Right lobe of liver (tissue), 6 donors: ENCODE data around the gene FHIT. TPM values are rescaled to one million over a fixed set of nuclear protein-coding genes. Genes with fewer than 3 reads are reported as not detected.

Experiments used
- ATAC-seq, 4 donors: fragments of 200-7000 bp; cut with Tn5 transposase; one replicate each; pipeline ENCODE4 v1.9.1; 2020; ENCODE audit warnings: mild to moderate bottlenecking in 4 of 4, moderate library complexity in 4 of 4
- DNase-seq, 3 donors: peaks; one replicate each; pipeline ENCODE4 v3.0.0-alpha.2; 2020
- H3K27ac ChIP-seq, 3 donors: fragments of 200-600 bp; one replicate each; pipeline ENCODE4 v1.8.0; 2022
- H3K27me3 ChIP-seq, 2 donors: fragments of 200-600 bp; one replicate each; pipeline ENCODE4 v1.8.0; 2022
- H3K36me3 ChIP-seq, 4 donors: fragments of 200-600 bp; sonication (generic) in 1 of 4; one replicate each; pipeline versions ENCODE4 v1.5.1 to v1.8.0; 2017 to 2022; ENCODE audit warnings: control low read depth in 1 of 4
- H3K4me1 ChIP-seq, 4 donors: fragments of 200-600 bp; sonication (generic) in 1 of 4; one replicate each; pipeline versions ENCODE4 v1.5.1 to v1.8.0; 2017 to 2022; ENCODE audit warnings: control low read depth in 1 of 4
- H3K4me3 ChIP-seq, 3 donors: fragments of 200-600 bp; one replicate each; pipeline ENCODE4 v1.8.0; 2022
- H3K9me3 ChIP-seq, 4 donors: fragments of 200-600 bp; sonication (generic) in 1 of 4; one replicate each; pipeline versions ENCODE4 v1.5.1 to v1.8.0; 2017 to 2022; ENCODE audit warnings: control low read depth in 1 of 4
- POLR2A ChIP-seq: fragments of 450-650 bp; IDR thresholded peaks from one replicate; pipeline ENCODE4 v1.6.1; 2017; ENCODE audit warnings: antibody characterized with exemption, mild to moderate bottlenecking
- WGBS: methylation state at CpG from one replicate; pipeline ENCODE4 v1.1.6; 2018; ENCODE audit warnings: low coverage, low lambda C conversion rate; ENCODE audit not compliant: insufficient coverage; ENCODE audit errors: missing lambda C conversion rate; 5-methylcytosine and 5-hydroxymethylcytosine counted together
- intact Hi-C, 2 donors: fragments of 100-400 bp; cut with DNase I; formaldehyde crosslinking; loops; one replicate each; pipeline versions ENCODE4 v1.11.2 to v1.14.1; 2022
- total RNA-seq, 6 experiments: library from RNA; depleted of rRNA in 2 of 6; stranded (reverse); fragments of >200 nt in 2 of 6; fragmentation: NEBNext Ultra II Directional in 3 of 6; extraction: Animal tissue kit (Norgen Biotek cat#: 25700) in 3 of 6; gene quantifications; one replicate each; pipeline versions ENCODE4 v1.1.0 to v1.2.4, GENCODE V29; 2016 to 2023
- TF ChIP-seq, protein P1 (sequence below), 4 donors: fragments of 200-600 bp in 3 of 4; fragments of 450-650 bp in 1 of 4; IDR thresholded peaks; one replicate each; pipeline versions ENCODE4 v1.5.1 to v1.8.0; 2016 to 2022; ENCODE audit warnings: antibody characterized with exemption in 4 of 4, mild to moderate bottlenecking in 2 of 4
- donor health status: DM: no; HTN: yes; CAD: no.
- donor health status: DM: no; HTN: no; CAD: no.
- donor health status: DM: no; HTN: no; CAD: no.
- donor health status: DM: no; HTN: yes; CAD: no.
- donor health status: DM: no; HTN: yes; CAD: no.

The FHIT gene
- total RNA-seq, 6 experiments from 2014 or later = 6.6 to 11.2 (median 8.0) TPM

DNA sequence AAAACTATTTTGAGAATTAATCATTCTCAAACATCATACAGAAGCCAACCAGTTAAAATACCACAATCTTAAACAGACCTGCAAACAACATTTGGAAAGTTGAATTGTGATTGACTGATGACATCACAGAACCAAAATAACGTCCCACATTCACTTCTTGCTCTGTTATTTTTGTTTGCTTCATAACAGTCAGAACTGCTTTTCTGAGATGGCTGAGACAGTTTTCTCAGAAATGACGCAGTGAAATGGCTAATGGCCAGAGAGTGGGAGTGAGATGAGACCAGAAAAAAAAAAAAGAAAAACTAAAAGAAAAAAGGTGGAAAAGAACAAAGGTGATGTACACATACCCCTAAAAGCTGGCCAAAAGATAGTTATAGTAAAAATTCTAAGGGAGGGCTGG is 1061.2 kb downstream of the FHIT start:
- WGBS = 54% methylated on average over 2 of the region's 2 CpGs
- no peak for DNase-seq
- no peak for ATAC-seq
- H3K27ac ChIP-seq = no peak overlapping the region
- H3K9me3 ChIP-seq = no peaks in the 10 kb centered on the region
- no peak overlapping the region for H3K4me3 ChIP-seq
- intact Hi-C loops = no loop called here
- H3K4me1 ChIP-seq = no peaks in the 10 kb centered on the region
- H3K36me3 ChIP-seq = no peaks in the 10 kb centered on the region
- no peaks in the 10 kb centered on the region for H3K27me3 ChIP-seq
- no peak for TF ChIP-seq POLR2A
- TF ChIP-seq, protein P1, sequence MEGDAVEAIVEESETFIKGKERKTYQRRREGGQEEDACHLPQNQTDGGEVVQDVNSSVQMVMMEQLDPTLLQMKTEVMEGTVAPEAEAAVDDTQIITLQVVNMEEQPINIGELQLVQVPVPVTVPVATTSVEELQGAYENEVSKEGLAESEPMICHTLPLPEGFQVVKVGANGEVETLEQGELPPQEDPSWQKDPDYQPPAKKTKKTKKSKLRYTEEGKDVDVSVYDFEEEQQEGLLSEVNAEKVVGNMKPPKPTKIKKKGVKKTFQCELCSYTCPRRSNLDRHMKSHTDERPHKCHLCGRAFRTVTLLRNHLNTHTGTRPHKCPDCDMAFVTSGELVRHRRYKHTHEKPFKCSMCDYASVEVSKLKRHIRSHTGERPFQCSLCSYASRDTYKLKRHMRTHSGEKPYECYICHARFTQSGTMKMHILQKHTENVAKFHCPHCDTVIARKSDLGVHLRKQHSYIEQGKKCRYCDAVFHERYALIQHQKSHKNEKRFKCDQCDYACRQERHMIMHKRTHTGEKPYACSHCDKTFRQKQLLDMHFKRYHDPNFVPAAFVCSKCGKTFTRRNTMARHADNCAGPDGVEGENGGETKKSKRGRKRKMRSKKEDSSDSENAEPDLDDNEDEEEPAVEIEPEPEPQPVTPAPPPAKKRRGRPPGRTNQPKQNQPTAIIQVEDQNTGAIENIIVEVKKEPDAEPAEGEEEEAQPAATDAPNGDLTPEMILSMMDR (IDR thresholded peaks at IDR 0.05) = no peak

DNA sequence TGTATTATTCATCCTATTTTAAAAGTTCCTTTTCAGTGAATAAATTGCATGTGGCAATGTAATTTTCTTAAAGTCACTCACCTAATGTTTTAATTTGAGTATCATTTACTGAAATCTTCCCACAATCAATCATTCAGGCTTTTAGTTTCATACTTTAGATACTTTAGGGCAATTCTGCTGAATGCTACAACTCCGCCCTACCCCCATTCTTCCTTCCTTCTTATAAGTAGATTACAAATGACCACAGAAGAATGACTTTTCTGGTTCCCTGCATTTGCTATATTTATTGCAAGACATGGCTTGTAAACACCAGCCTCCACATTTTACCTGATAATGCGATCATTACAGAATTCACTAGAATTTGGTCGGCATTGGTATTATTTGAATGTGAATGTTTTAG is 1061.9 kb downstream of the FHIT start:
- no peaks in the 10 kb centered on the region for H3K9me3 ChIP-seq
- ATAC-seq = no peak
- H3K4me3 ChIP-seq = no peak overlapping the region
- 71% methylated on average over 3 of the region's 3 CpGs for WGBS
- no peaks in the 10 kb centered on the region for H3K27me3 ChIP-seq
- intact Hi-C loops = no loop called here
- DNase-seq = no peak
- no peaks in the 10 kb centered on the region for H3K36me3 ChIP-seq
- no peak overlapping the region for H3K27ac ChIP-seq
- no peaks in the 10 kb centered on the region for H3K4me1 ChIP-seq
- TF ChIP-seq, protein P1 (IDR thresholded peaks at IDR 0.05) = no peak
- TF ChIP-seq POLR2A = no peak

DNA sequence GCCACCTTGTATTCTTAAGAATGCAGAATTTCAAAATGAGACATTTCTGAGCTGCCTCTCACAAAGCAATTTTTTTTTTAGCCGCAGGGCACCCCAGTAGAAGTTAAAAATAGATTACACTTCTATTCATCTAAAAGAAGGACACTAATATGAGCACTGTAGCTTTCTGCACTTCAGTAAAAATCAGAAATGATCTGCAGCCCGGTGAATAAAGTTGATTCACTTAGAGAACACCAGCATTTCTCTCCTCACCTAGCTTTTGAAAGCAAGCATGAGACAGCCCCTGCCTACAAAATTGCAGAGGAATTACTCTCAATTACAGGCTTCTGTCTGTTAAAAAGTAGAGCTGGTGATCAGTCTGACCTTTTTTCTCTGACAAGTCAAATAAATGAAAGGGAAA is 1062.4 kb downstream of the FHIT start:
- Histone ChIP-seq H3K4me3 (no peak overlapping the region), H3K36me3 (no peaks in the 10 kb centered on the region), H3K27me3 (no peaks in the 10 kb centered on the region), H3K9me3 (no peaks in the 10 kb centered on the region), H3K4me1 (no peaks in the 10 kb centered on the region), H3K27ac (no peak overlapping the region)
- intact Hi-C loops = no loop called here
- no peak for DNase-seq
- TF ChIP-seq, protein P1 (IDR thresholded peaks at IDR 0.05) = no peak
- no peak for TF ChIP-seq POLR2A
- ATAC-seq = no peak
- WGBS = 61% methylated on average over 2 of the region's 2 CpGs

DNA sequence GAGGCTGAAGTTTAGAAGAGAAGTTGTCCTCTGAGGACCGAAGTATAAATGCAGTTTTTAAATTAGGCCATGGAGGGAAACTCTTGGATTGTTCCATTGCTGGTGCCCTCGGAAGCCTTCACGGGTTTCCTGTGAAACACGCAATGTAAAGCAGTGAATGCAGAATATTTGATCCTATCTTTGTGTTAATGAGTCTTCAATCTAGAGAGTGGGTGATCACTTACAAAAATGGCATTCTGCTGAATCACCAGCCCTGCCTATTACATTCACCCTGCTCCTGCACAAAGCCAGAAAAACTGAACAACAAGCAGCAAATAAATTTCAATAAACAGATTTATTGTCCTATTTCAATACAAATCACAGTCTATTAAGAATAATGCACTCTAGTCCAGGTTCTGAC is 1063.9 kb downstream of the FHIT start:
- Histone ChIP-seq H3K27me3 (no peaks in the 10 kb centered on the region), H3K36me3 (no peaks in the 10 kb centered on the region), H3K27ac (no peak overlapping the region), H3K9me3 (no peaks in the 10 kb centered on the region), H3K4me1 (no peaks in the 10 kb centered on the region), H3K4me3 (no peak overlapping the region)
- no peak for DNase-seq
- WGBS = 95% methylated on average over 4 of the region's 4 CpGs
- TF ChIP-seq, protein P1 (IDR thresholded peaks at IDR 0.05) = no peak
- no peak for TF ChIP-seq POLR2A
- intact Hi-C loops = no loop called here
- ATAC-seq = no peak

DNA sequence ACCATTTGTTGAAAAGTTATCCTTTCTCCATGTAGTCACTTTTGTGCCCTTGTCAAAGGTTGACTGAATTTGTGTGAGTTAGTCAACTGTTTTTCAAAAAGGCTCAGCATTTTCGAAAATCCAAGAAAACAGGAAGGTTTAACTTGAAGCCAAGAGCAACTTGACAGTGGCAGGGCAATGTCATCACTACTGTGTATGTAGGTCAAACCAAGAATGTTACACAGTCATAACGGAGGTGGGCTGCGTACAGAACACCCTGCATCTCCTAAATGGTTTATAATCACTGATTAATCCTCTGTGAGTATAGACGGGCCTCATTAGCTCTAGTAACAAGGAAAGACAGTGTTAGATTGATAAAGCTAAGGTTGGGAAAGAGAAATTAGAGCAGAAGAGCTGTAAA is 1064.9 kb downstream of the FHIT start:
- TF ChIP-seq, protein P1 (IDR thresholded peaks at IDR 0.05) = no peak
- TF ChIP-seq POLR2A = no peak
- ATAC-seq = no peak
- Histone ChIP-seq H3K9me3 (no peaks in the 10 kb centered on the region), H3K4me1 (no peaks in the 10 kb centered on the region), H3K4me3 (no peak overlapping the region), H3K27ac (no peak overlapping the region), H3K27me3 (no peaks in the 10 kb centered on the region), H3K36me3 (no peaks in the 10 kb centered on the region)
- 60% methylated on average over 4 of the region's 4 CpGs for WGBS
- no peak for DNase-seq
- intact Hi-C loops = no loop called here
